Measurements from ENCODE around the gene BMPR1A. TPM values are rescaled to one million over a fixed set of nuclear protein-coding genes. Genes with fewer than 3 reads are reported as not detected.

Gene BMPR1A
- total RNA-seq, 1 experiment from 2014 or later = 104 TPM

- Mint-ChIP-seq H3K27me3 (ENCODE audit: low read depth) (no peaks in the 10 kb centered on the region), H3K4me3 (peak overlapping the region; percentile 6; the same call in 1 of the 2 replicates), H3K36me3 (no peaks in the 10 kb centered on the region), H3K4me1 (peaks cover 77% of the 10 kb centered on the region), H3K27ac (peak overlapping the region; percentile 85), H3K9me3 (no peaks in the 10 kb centered on the region)
- ChIA-PET CTCF (interaction anchor here (1.0 to 1.6 kb wide), 2 partner anchors 69 to 137 kb away, joined by 6 read pairs; no protein-coding TSS in a partner anchor), POLR2A (no interaction called here)
- ATAC-seq (peak; percentile 60), DNase-seq (ENCODE audit: low spot score) (no peak)
- TF ChIP-seq ZNF121 (CRISPR knock-in tag; IDR thresholded peaks at IDR 0.05) = peak; percentile 97
- no peak for TF ChIP-seq FOXJ3 (CRISPR knock-in tag; IDR thresholded peaks at IDR 0.05; ENCODE audit: borderline replicate concordance)
- TF ChIP-seq E2F4 (CRISPR knock-in tag; IDR thresholded peaks at IDR 0.05; ENCODE audit: borderline replicate concordance, low read depth) = no peak
- no peak for TF ChIP-seq CBFB (CRISPR knock-in tag; IDR thresholded peaks at IDR 0.05; ENCODE audit: low read depth)
- no peak for TF ChIP-seq NFATC4 (CRISPR knock-in tag; IDR thresholded peaks at IDR 0.05)
- no peak for TF ChIP-seq ZNF671 (CRISPR knock-in tag; IDR thresholded peaks at IDR 0.05)
Measured at GRCh38 chr10:86830043-86830591, 73.7 kb downstream of the BMPR1A start.

- DNase-seq (ENCODE audit: low spot score) (no peak), ATAC-seq (no peak)
- H3K4me3 Mint-ChIP-seq = no peak overlapping the region
- no peak overlapping the region for H3K27ac Mint-ChIP-seq
- ChIA-PET CTCF (no interaction called here), POLR2A (no interaction called here)
- TF ChIP-seq GTF2I (CRISPR knock-in tag; conservative IDR thresholded peaks at IDR 0.05) = no peak
- no peak for TF ChIP-seq ZNF232 (CRISPR knock-in tag; IDR thresholded peaks at IDR 0.05)
- TF ChIP-seq PRRX2 (CRISPR knock-in tag; IDR thresholded peaks at IDR 0.05) = no peak
- no peak for TF ChIP-seq ATF6 (CRISPR knock-in tag; IDR thresholded peaks at IDR 0.05)
- no peak for TF ChIP-seq E2F4 (CRISPR knock-in tag; IDR thresholded peaks at IDR 0.05; ENCODE audit: borderline replicate concordance, low read depth)
- TF ChIP-seq HMGA2 (CRISPR knock-in tag; IDR thresholded peaks at IDR 0.05) = no peak
- no peak for TF ChIP-seq TP53 (CRISPR knock-in tag; IDR thresholded peaks at IDR 0.05)
- TF ChIP-seq ZNF219 (CRISPR knock-in tag; IDR thresholded peaks at IDR 0.05; ENCODE audit: borderline replicate concordance) = no peak
- no peak for TF ChIP-seq GABPB1 (CRISPR knock-in tag; IDR thresholded peaks at IDR 0.05)
- TF ChIP-seq CTCF (IDR thresholded peaks at IDR 0.05) = no peak
- no peak for TF ChIP-seq USF1 (CRISPR knock-in tag; IDR thresholded peaks at IDR 0.05)
- TF ChIP-seq NFATC4 (CRISPR knock-in tag; IDR thresholded peaks at IDR 0.05) = no peak
- TF ChIP-seq KAT7 (CRISPR knock-in tag; IDR thresholded peaks at IDR 0.05; ENCODE audit: borderline replicate concordance) = no peak
- no peak for TF ChIP-seq RORB (CRISPR knock-in tag; IDR thresholded peaks at IDR 0.05)
- TF ChIP-seq NFE2L1 (CRISPR knock-in tag; IDR thresholded peaks at IDR 0.05) = no peak
- no peak for TF ChIP-seq STAT6 (CRISPR knock-in tag; conservative IDR thresholded peaks at IDR 0.05; ENCODE audit: low read depth)
- TF ChIP-seq JUN (CRISPR knock-in tag; IDR thresholded peaks at IDR 0.05) = no peak
- no peaks in the 10 kb centered on the region for H3K27me3 Mint-ChIP-seq (ENCODE audit: low read depth)
- peaks cover 80% of the 10 kb centered on the region for H3K4me1 Mint-ChIP-seq
- H3K36me3 Mint-ChIP-seq = no peaks in the 10 kb centered on the region
- H3K9me3 Mint-ChIP-seq = no peaks in the 10 kb centered on the region
Measured at GRCh38 chr10:86833969-86834368, 77.5 kb downstream of the BMPR1A start.
